NCI-H146 treated with DMSO at 0.1 percent for 48 hours (cell line): ENCODE data around the gene EPB41L5.
"Not testable (repeated sequence)": the region's sequence is repeated elsewhere in the genome, so short reads cannot be mapped to it uniquely, and the experiment has no call there.

Experiments
- DNase-seq: peaks from one replicate; lab custom pipeline; 2025; ENCODE audit not compliant: unreplicated experiment; lab: John Stamatoyannopoulos, UW

EPB41L5 gene

GRCh38 chr2:120094795-120095194 is 81.9 kb downstream of the EPB41L5 start:
- DNase-seq: no peak

GRCh38 chr2:120100627-120101026 is 87.8 kb downstream of the EPB41L5 start:
- DNase-seq: no peak

GRCh38 chr2:120103723-120104467 is 91.0 kb downstream of the EPB41L5 start:
- DNase-seq: no peak

GRCh38 chr2:120104772-120105171 is 91.9 kb downstream of the EPB41L5 start:
- no peak for DNase-seq

- no peak for DNase-seq
These were observed 92.5 kb downstream of the EPB41L5 start for GRCh38 chr2:120105360-120105759.

- no peak for DNase-seq
These were observed 95.2 kb downstream of the EPB41L5 start for GRCh38 chr2:120108049-120108448.

GRCh38 chr2:120108749-120109148 is 95.9 kb downstream of the EPB41L5 start:
- DNase-seq: no peak

GRCh38 chr2:120109186-120110061 is 96.5 kb downstream of the EPB41L5 start:
- DNase-seq: no peak

GRCh38 chr2:120110062-120110362 is 97.1 kb downstream of the EPB41L5 start:
- no peak for DNase-seq

- DNase-seq: no peak
These were observed 97.6 kb downstream of the EPB41L5 start for GRCh38 chr2:120110507-120110906.

GRCh38 chr2:120111193-120111592 is 98.3 kb downstream of the EPB41L5 start:
- no peak for DNase-seq

GRCh38 chr2:120118018-120118417 is 105.1 kb downstream of the EPB41L5 start:
- DNase-seq: no peak

GRCh38 chr2:120118471-120118870 is 105.6 kb downstream of the EPB41L5 start:
- DNase-seq: no peak

GRCh38 chr2:120121337-120121736 is 108.5 kb downstream of the EPB41L5 start:
- DNase-seq: not testable (repeated sequence)

- no peak for DNase-seq
These were observed 110.2 kb downstream of the EPB41L5 start for GRCh38 chr2:120123090-120123489.

- DNase-seq: no peak
These were observed 112.3 kb downstream of the EPB41L5 start for GRCh38 chr2:120125195-120125594.

GRCh38 chr2:120128216-120128615 is 115.3 kb downstream of the EPB41L5 start:
- DNase-seq: no peak

- no peak for DNase-seq
These were observed 119.3 kb downstream of the EPB41L5 start for GRCh38 chr2:120132190-120132589.

- DNase-seq: no peak
These were observed 119.8 kb downstream of the EPB41L5 start for GRCh38 chr2:120132691-120133090.

GRCh38 chr2:120133572-120134244 is 120.8 kb downstream of the EPB41L5 start:
- no peak for DNase-seq

GRCh38 chr2:120134263-120134662 is 121.4 kb downstream of the EPB41L5 start:
- DNase-seq: no peak

GRCh38 chr2:120135013-120135412 is 122.1 kb downstream of the EPB41L5 start:
- DNase-seq: not testable (repeated sequence)
